ENCODE measurements around the gene PSMC3.

Gene PSMC3

DNA sequence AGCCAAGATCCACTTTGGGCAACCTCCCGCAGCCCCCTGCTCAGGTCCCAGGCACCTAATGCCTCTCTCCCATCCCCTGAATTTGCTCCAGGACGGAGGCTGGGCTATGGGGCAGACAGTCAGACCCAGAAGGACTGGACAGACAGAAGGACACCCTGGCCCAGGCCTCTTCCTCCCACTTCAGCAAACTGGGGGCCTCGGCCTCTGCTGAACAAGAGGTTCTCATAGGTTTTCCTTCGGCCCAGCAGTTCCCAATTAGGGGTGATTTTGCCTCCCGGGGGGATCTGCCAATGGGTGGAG lies 51.6 kb downstream of the PSMC3 start:
- no peak for DNase-seq

DNA sequence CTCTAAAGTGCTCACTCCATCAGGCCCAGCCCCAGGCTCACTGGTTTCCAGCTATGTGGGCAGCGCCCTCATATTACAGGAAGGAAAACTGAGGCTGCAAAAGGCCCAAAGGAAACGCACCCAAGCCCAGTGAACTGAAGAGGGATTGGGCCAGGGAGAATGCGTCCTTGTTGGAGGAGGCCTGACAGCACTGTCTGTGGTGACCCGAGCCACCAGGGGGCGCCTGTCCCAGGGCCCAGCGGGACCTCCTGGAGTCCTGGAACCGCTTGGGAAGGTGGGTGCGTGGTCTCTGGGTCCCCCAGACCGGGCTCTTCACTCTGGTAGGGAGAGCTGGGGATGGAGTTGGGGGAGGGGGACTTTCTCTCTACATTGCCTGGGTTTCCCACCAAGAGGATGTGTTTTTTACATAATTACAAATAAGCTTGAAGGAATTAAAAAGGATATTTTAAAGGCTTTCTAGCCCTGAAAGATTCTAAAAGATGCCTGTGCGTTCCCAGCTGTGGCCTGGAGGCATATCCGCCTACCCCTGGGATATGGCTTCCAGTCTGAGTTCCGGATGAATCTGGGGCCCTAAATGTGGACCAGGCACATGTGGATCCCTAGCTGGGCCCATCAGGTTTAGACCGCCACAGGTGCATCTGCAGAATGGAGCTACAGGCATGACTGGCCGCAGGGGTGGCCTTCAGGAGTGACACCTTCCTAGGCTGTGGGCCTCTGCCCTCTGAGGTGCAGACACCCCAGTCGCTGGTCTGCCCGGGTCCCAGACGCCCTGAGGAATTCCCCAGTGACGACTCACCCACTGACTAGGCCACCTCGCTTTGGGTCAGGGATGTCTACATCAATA lies 52.1 kb downstream of the PSMC3 start:
- peak; percentile 79 for DNase-seq

DNA sequence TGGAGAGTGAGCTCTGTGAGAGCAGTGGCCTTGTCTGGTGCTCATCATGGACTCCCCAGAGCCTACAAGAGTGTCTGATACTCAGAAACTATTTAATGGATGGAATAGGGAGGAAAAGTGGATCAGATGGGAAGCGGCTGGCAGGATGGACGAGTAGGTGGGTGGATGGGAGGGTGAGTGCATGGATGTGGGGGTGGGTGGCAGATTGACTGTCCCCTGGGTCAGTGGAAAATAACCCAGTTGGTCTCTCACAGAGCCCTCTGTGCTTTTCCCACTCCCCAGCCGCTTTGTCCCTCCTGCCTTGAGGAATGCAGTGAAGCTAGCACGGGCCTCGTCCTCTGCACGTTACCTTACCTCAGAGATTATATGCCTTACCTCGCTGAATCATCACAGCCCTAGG lies 53.8 kb downstream of the PSMC3 start:
- DNase-seq: no peak

DNA sequence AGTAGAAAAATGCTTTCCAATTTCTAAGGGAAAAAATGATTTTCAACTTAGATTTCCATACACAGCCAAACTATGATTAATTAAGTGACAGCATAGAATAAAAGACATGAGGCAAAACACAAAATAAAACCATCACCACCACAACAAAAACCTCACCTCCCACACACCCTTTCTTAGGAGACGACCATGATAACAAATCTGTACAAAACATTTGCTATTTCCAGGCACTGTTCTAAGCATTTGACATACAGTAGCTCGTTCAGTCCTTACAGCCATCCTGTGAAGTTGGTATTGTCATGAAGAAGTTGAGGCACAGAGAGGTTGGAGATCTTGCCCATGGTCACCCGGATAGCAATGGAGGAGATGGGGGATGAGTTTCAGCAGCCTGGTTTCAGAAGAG lies 56.6 kb downstream of the PSMC3 start:
- DNase-seq: no peak
